ENCODE results near the gene FYN. TPM values are rescaled to one million over a fixed set of nuclear protein-coding genes. Genes with fewer than 3 reads are reported as not detected.
"Not testable (repeated sequence)": the region's sequence is repeated elsewhere in the genome, so short reads cannot be mapped to it uniquely, and the experiment has no call there.

Gene FYN
- total RNA-seq, 1 donor from 2014 or later: 260 TPM

- H3K4me3 Mint-ChIP-seq: no peak overlapping the region
- peaks cover 1% of the 10 kb centered on the region for H3K36me3 Mint-ChIP-seq (ENCODE audit: low read depth)
- H3K27ac Mint-ChIP-seq (ENCODE audit: unreplicated experiment): no peak overlapping the region
- no peak for TF ChIP-seq CTCF (conservative IDR thresholded peaks at IDR 0.05)
- H3K9me3 Mint-ChIP-seq: no peaks in the 10 kb centered on the region
- no peak for DNase-seq (ENCODE audit: low read depth, low spot score)
- peaks cover 51% of the 10 kb centered on the region for H3K4me1 Mint-ChIP-seq
- H3K27me3 Mint-ChIP-seq (ENCODE audit: low read depth): no peaks in the 10 kb centered on the region
Observed at GRCh38 chr6:111792241-111792640, 81.0 kb downstream of the FYN start.

- Mint-ChIP-seq H3K4me3 (no peak overlapping the region), H3K4me1 (peaks cover 51% of the 10 kb centered on the region), H3K27me3 (ENCODE audit: low read depth) (no peaks in the 10 kb centered on the region), H3K9me3 (no peaks in the 10 kb centered on the region), H3K27ac (ENCODE audit: unreplicated experiment) (no peak overlapping the region), H3K36me3 (ENCODE audit: low read depth) (peaks cover 3% of the 10 kb centered on the region)
- TF ChIP-seq CTCF (conservative IDR thresholded peaks at IDR 0.05): no peak
- no peak for DNase-seq (ENCODE audit: low read depth, low spot score)
Observed at GRCh38 chr6:111791415-111791814, 81.8 kb downstream of the FYN start.

GRCh38 chr6:111789598-111789997 is 83.7 kb downstream of the FYN start:
- H3K4me1 Mint-ChIP-seq: peaks cover 46% of the 10 kb centered on the region
- H3K9me3 Mint-ChIP-seq: no peaks in the 10 kb centered on the region
- no peaks in the 10 kb centered on the region for H3K27me3 Mint-ChIP-seq (ENCODE audit: low read depth)
- no peak for DNase-seq (ENCODE audit: low read depth, low spot score)
- H3K27ac Mint-ChIP-seq (ENCODE audit: unreplicated experiment): no peak overlapping the region
- peaks cover 10% of the 10 kb centered on the region for H3K36me3 Mint-ChIP-seq (ENCODE audit: low read depth)
- H3K4me3 Mint-ChIP-seq: no peak overlapping the region
- no peak for TF ChIP-seq CTCF (conservative IDR thresholded peaks at IDR 0.05)

GRCh38 chr6:111788379-111789276 is 84.6 kb downstream of the FYN start:
- DNase-seq (ENCODE audit: low read depth, low spot score): no peak
- H3K4me1 Mint-ChIP-seq: peaks cover 46% of the 10 kb centered on the region
- H3K27me3 Mint-ChIP-seq (ENCODE audit: low read depth): no peaks in the 10 kb centered on the region

DNA sequence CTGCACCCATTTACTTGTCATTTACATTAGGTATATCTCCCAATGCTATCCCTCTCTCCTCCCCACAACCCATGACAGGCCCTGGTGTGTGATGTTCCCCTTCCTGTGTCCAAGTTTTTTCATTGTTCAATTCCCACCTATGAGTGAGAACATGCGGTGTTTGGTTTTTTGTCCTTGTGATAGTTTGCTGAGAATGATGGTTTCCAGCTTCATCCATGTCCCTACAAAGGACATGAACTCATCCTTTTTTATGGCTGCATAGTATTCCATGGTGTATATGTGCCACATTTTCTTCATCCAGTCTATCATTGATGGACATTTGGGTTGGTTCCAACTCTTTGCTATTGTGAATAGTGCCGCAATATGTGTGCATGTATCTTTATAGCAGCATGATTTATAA is 87.1 kb downstream of the FYN start:
- H3K27ac Mint-ChIP-seq (ENCODE audit: unreplicated experiment); H3K27me3 Mint-ChIP-seq (ENCODE audit: low read depth); DNase-seq (ENCODE audit: low read depth, low spot score); H3K9me3 Mint-ChIP-seq; H3K4me3 Mint-ChIP-seq: not testable (repeated sequence)
- Mint-ChIP-seq H3K36me3 (ENCODE audit: low read depth) (peaks cover 23% of the 10 kb centered on the region), H3K4me1 (peaks cover 38% of the 10 kb centered on the region)

More at GRCh38 chr6:111788379-111789276, 84.6 kb downstream of the FYN start:
- no peak for TF ChIP-seq CTCF (conservative IDR thresholded peaks at IDR 0.05)
- peaks cover 15% of the 10 kb centered on the region for H3K36me3 Mint-ChIP-seq (ENCODE audit: low read depth)
- H3K4me3 Mint-ChIP-seq: no peak overlapping the region
- H3K9me3 Mint-ChIP-seq: no peaks in the 10 kb centered on the region
- H3K27ac Mint-ChIP-seq (ENCODE audit: unreplicated experiment): no peak overlapping the region

DNA sequence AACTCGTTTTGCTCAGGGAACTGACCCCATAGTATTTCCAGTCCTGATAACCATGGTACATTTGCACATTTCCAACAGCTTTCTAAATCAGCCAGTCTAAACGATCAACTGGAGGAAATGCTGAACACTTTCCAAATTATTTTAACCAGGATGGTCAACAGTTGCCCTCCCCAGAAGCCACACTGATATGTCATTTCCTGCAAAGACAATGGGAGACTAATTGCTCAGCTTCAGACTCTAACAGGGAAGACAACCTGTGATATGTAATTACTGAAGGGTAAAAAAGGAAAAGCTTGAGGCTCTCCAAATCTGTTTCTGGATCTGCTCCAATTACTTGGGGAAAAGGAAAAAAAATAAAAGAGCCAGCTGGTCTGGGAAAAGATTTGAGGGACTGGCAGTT is 88.8 kb downstream of the FYN start:
- Mint-ChIP-seq H3K27me3 (ENCODE audit: low read depth) (no peaks in the 10 kb centered on the region), H3K36me3 (ENCODE audit: low read depth) (peaks cover 26% of the 10 kb centered on the region), H3K4me1 (peaks cover 42% of the 10 kb centered on the region), H3K9me3 (no peaks in the 10 kb centered on the region), H3K4me3 (no peak overlapping the region), H3K27ac (ENCODE audit: unreplicated experiment) (no peak overlapping the region)
- no peak for DNase-seq (ENCODE audit: low read depth, low spot score)
- TF ChIP-seq CTCF (conservative IDR thresholded peaks at IDR 0.05): no peak
